ENCODE results near the gene SLC27A1.

Gene SLC27A1

GRCh38 chr19:17431417-17431816 is 38.9 kb upstream of the SLC27A1 start:
- TF ChIP-seq POLR2AphosphoS5 (IDR thresholded peaks at IDR 0.05; ENCODE audit: low read depth, low read length) (no peak), FOXP2 (optimal IDR thresholded peaks at IDR 0.05; ENCODE audit: borderline replicate concordance, extremely low read depth, extremely low read length, insufficient read depth) (no peak), REST (IDR thresholded peaks at IDR 0.05; ENCODE audit: insufficient read depth in 1 of 2, low read depth in 2 of 2, low read length in 2 of 2) (no peak), SIN3A (IDR thresholded peaks at IDR 0.05; ENCODE audit: borderline replicate concordance, insufficient read depth, low read length) (no peak)

- TF ChIP-seq REST (IDR thresholded peaks at IDR 0.05; ENCODE audit: insufficient read depth in 1 of 2, low read depth in 2 of 2, low read length in 2 of 2) (no peak), FOXP2 (optimal IDR thresholded peaks at IDR 0.05; ENCODE audit: borderline replicate concordance, extremely low read depth, extremely low read length, insufficient read depth) (no peak), POLR2AphosphoS5 (IDR thresholded peaks at IDR 0.05; ENCODE audit: low read depth, low read length) (no peak), SIN3A (IDR thresholded peaks at IDR 0.05; ENCODE audit: borderline replicate concordance, insufficient read depth, low read length) (no peak), TAF1 (IDR thresholded peaks at IDR 0.05; ENCODE audit: borderline replicate concordance, insufficient read depth, low read length) (no peak)
These were observed 35.1 kb upstream of the SLC27A1 start for GRCh38 chr19:17435218-17435617.

- TF ChIP-seq POLR2AphosphoS5 (IDR thresholded peaks at IDR 0.05; ENCODE audit: low read depth, low read length) (no peak), FOXP2 (optimal IDR thresholded peaks at IDR 0.05; ENCODE audit: borderline replicate concordance, extremely low read depth, extremely low read length, insufficient read depth) (no peak)
These were observed 34.0 kb upstream of the SLC27A1 start for GRCh38 chr19:17436094-17436873.

- TF ChIP-seq REST (IDR thresholded peaks at IDR 0.05; ENCODE audit: insufficient read depth in 1 of 2, low read depth in 2 of 2, low read length in 2 of 2) (no peak), POLR2AphosphoS5 (IDR thresholded peaks at IDR 0.05; ENCODE audit: low read depth, low read length) (no peak), FOXP2 (optimal IDR thresholded peaks at IDR 0.05; ENCODE audit: borderline replicate concordance, extremely low read depth, extremely low read length, insufficient read depth) (no peak), TAF1 (IDR thresholded peaks at IDR 0.05; ENCODE audit: borderline replicate concordance, insufficient read depth, low read length) (no peak), SIN3A (IDR thresholded peaks at IDR 0.05; ENCODE audit: borderline replicate concordance, insufficient read depth, low read length) (no peak)
These were observed 33.5 kb upstream of the SLC27A1 start for GRCh38 chr19:17436874-17437267.

GRCh38 chr19:17441241-17442021 is 28.9 kb upstream of the SLC27A1 start:
- TF ChIP-seq POLR2AphosphoS5 (IDR thresholded peaks at IDR 0.05; ENCODE audit: low read depth, low read length) = no peak
- TF ChIP-seq REST (IDR thresholded peaks at IDR 0.05; ENCODE audit: insufficient read depth in 1 of 2, low read depth in 2 of 2, low read length in 2 of 2) = no peak
